ENCODE results near the gene PGLYRP2.

DNA sequence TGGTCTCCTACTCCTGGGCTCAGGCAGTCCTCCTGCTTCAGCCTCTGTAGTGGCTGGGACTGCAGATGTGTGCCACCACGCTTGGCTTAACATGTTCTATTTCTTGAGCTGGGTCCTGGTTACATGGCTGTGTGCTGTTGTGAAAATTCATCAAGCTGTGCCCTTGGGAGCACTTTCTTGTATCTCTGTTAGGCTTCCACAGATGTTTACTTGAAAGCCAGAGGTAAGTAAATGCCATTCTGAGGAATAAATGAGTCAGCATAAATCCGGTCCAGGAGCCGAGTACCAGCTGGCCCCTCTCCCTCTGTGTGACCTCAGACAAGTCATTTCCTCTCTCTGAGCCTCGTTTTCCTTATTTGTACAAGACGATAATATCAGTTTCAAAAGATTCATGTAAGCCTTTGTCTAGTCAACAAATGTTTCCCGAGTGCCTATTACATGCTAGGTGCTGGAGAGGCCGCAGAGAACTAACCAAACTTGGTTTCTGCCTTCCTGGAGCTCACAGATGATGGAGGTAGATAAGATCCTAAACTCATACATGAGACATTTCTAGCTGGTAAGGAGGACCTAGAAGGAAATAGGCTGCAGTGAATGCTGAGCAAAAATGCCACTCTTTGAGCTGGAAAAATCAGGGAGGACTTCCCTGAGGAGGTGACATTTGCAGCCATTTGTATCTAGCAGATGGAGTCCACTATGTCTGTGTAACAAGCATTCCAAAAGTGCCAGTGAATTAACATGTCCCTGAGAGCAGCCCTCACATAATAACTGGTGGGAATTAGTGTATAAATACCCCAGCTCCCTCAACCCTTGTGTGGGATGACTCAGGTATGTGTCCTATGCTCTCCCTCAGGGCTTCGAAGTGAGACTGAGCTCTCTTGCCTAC lies 12.2 kb downstream of the PGLYRP2 start:
- TF ChIP-seq, protein P1, sequence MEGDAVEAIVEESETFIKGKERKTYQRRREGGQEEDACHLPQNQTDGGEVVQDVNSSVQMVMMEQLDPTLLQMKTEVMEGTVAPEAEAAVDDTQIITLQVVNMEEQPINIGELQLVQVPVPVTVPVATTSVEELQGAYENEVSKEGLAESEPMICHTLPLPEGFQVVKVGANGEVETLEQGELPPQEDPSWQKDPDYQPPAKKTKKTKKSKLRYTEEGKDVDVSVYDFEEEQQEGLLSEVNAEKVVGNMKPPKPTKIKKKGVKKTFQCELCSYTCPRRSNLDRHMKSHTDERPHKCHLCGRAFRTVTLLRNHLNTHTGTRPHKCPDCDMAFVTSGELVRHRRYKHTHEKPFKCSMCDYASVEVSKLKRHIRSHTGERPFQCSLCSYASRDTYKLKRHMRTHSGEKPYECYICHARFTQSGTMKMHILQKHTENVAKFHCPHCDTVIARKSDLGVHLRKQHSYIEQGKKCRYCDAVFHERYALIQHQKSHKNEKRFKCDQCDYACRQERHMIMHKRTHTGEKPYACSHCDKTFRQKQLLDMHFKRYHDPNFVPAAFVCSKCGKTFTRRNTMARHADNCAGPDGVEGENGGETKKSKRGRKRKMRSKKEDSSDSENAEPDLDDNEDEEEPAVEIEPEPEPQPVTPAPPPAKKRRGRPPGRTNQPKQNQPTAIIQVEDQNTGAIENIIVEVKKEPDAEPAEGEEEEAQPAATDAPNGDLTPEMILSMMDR (IDR thresholded peaks at IDR 0.05) = no peak
- no peak for TF ChIP-seq POLR2A (IDR thresholded peaks at IDR 0.05)

Measured in adrenal gland (tissue), 5 donors.